ENCODE data around the gene SP140L. TPM values are rescaled to one million over a fixed set of nuclear protein-coding genes. Genes with fewer than 3 reads are reported as not detected.

The SP140L gene
- total RNA-seq, 2 donors from 2014 or later = 3.6 to 15.2 TPM

DNA sequence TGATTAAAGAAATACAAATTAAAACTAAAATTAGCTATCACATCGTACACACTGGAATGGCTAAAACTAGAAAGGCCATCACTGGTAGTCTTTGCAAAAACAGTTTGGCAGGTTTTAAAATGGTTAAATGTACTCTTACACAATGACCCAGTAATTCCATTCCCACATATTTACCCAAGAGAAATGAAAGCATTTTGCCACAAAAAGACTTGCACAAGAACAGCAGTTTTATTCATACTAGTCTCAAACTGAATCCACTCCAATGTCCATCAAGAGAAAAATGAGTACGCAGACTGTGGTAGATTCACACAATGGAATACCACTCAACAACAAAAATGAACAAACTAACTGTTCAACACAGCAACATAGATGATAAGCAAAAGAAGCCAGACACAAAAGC lies 29.1 kb downstream of the SP140L start:
- Histone ChIP-seq H3K4me3 (no peak overlapping the region), H3K36me3 (no peaks in the 10 kb centered on the region), H3K9me3 (no peaks in the 10 kb centered on the region), H3K27me3 (replicated peaks; ENCODE audit: insufficient read depth) (no peaks in the 10 kb centered on the region), H3K27ac (no peak overlapping the region), H3K4me1 (replicated peaks) (no peaks in the 10 kb centered on the region)
- whole genome bisulfite sequencing = 61% methylated on average over 2 of the region's 2 CpGs
- no peak for DNase-seq (ENCODE audit: low spot score)
- intact Hi-C loops (cut with DNase I) = no loop called here
- no peak for TF ChIP-seq POLR2AphosphoS5 (IDR thresholded peaks at IDR 0.05)
- TF ChIP-seq, protein P1, sequence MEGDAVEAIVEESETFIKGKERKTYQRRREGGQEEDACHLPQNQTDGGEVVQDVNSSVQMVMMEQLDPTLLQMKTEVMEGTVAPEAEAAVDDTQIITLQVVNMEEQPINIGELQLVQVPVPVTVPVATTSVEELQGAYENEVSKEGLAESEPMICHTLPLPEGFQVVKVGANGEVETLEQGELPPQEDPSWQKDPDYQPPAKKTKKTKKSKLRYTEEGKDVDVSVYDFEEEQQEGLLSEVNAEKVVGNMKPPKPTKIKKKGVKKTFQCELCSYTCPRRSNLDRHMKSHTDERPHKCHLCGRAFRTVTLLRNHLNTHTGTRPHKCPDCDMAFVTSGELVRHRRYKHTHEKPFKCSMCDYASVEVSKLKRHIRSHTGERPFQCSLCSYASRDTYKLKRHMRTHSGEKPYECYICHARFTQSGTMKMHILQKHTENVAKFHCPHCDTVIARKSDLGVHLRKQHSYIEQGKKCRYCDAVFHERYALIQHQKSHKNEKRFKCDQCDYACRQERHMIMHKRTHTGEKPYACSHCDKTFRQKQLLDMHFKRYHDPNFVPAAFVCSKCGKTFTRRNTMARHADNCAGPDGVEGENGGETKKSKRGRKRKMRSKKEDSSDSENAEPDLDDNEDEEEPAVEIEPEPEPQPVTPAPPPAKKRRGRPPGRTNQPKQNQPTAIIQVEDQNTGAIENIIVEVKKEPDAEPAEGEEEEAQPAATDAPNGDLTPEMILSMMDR (IDR thresholded peaks at IDR 0.05) = no peak
- TF ChIP-seq POLR2A (IDR thresholded peaks at IDR 0.05) = no peak

DNA sequence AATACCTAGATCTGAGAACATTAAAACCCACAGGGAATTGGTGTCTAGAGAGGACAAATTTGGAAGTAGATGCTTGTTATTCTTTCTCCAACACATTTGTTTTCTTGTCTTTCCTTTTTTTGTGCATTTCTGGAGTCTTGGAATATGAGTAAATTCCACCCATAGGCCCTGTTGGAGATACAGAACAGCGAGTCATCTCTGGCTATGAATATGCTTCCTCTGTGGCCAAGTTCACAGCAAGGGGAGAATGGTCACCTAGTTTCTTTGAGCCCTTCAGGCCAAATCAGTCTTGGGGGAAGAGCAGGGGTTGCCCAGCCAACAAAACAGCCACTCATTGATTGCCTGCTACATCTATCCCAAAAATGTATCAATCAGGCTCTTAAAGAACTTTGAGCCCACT lies 31.3 kb downstream of the SP140L start:
- Histone ChIP-seq H3K9me3 (no peaks in the 10 kb centered on the region), H3K27ac (no peak overlapping the region), H3K27me3 (replicated peaks; ENCODE audit: insufficient read depth) (no peaks in the 10 kb centered on the region), H3K4me1 (replicated peaks) (no peaks in the 10 kb centered on the region), H3K4me3 (no peak overlapping the region), H3K36me3 (no peaks in the 10 kb centered on the region)
- TF ChIP-seq POLR2AphosphoS5 (IDR thresholded peaks at IDR 0.05) (no peak), POLR2A (IDR thresholded peaks at IDR 0.05) (no peak)
- TF ChIP-seq, protein P1 (IDR thresholded peaks at IDR 0.05) = no peak
- DNase-seq (ENCODE audit: low spot score) = no peak
- 93% methylated on average over 1 of the region's 1 CpG for WGBS
- intact Hi-C loops (cut with DNase I) = no loop called here

DNA sequence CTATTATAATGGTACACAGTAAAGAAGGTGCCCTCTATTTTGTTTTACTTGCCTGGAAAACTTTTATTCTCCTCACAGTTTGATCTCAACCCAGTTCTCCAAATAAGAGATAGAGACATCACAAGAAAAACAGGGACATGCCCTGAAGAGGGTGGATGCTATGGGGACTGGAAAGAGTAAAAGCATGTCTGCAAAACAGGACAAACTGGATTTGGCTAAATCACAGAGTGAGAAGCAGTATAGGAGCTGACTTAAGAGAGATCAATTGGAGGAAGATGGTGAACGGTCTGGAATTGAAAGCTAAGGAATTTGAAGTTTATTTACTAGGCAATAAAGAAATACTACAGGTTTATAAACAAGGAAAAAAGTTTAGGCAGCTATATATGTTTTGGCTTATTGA lies 33.0 kb downstream of the SP140L start:
- intact Hi-C loops (cut with DNase I) = no loop called here
- 43% methylated on average over 1 of the region's 1 CpG for WGBS
- no peaks in the 10 kb centered on the region for H3K9me3 ChIP-seq
- no peaks in the 10 kb centered on the region for H3K4me1 ChIP-seq (replicated peaks)
- H3K27me3 ChIP-seq (replicated peaks; ENCODE audit: insufficient read depth) = no peaks in the 10 kb centered on the region
- no peak overlapping the region for H3K27ac ChIP-seq
- DNase-seq (ENCODE audit: low spot score) = no peak
- no peak overlapping the region for H3K4me3 ChIP-seq
- no peak for TF ChIP-seq POLR2A (IDR thresholded peaks at IDR 0.05)
- H3K36me3 ChIP-seq = no peaks in the 10 kb centered on the region

DNA sequence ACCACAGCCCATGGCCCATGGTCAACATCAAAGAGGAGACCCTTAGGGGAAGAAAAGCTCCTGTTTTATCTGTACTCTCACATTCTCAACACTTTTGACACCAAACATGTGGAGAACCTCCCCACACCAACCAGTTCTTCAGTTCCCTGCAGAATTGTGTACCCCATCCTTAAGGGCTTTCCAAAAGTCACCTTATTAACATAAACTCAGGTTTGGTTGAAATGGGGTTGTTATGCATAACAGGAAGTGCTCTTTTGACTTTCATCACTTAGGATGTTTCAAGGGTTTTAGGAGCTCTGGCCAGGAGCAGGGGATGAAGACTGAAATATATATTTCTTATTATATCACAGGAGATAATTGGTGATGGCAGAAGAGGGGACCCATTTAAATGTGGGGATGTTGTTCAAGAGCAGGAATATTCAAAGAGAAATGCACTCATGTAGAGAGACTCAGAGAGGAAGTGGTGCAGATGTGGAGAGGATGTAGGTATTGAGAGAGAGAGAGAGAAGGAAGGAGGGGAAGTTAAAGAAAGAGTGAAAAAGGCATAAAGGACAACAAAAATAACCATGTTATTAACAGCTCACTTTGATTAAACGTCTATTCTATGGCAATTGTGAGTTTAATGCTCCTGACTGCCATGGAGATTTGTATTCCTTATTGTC lies 35.2 kb downstream of the SP140L start:
- DNase-seq (ENCODE audit: low spot score) = no peak
- no peak for TF ChIP-seq POLR2AphosphoS5 (IDR thresholded peaks at IDR 0.05)
- TF ChIP-seq, protein P1 (IDR thresholded peaks at IDR 0.05) = no peak
- no peak for TF ChIP-seq POLR2A (IDR thresholded peaks at IDR 0.05)
- no peak overlapping the region for H3K4me3 ChIP-seq
- H3K27ac ChIP-seq = no peak overlapping the region
- H3K9me3 ChIP-seq = no peaks in the 10 kb centered on the region
- 48% methylated on average over 1 of the region's 1 CpG for WGBS
- intact Hi-C loops (cut with DNase I) = no loop called here
- H3K4me1 ChIP-seq (replicated peaks) = no peaks in the 10 kb centered on the region
- no peaks in the 10 kb centered on the region for H3K27me3 ChIP-seq (replicated peaks; ENCODE audit: insufficient read depth)
- H3K36me3 ChIP-seq = no peaks in the 10 kb centered on the region

DNA sequence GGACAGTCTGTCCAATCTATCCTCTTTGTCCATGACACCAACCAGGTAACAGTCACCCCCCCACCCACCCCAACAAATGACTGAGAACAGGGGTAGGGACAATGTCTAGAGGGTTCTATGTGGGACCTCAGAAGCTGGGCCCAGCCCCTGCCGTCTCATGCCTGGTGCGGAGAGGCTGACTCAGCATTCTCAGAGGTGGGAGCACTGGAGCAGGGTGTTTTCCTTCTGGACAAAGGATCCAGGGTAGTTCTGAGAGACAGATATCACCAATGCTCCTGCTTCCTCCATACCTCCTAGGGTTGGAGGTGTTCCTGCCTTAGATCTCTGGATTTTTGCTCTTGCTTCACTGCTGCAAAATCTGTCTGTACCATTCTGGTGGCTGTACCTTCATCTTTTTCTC lies 55.1 kb downstream of the SP140L start:
- intact Hi-C loops (cut with DNase I) = no loop called here
- no peak overlapping the region for H3K4me3 ChIP-seq
- no peak overlapping the region for H3K27ac ChIP-seq
- no peaks in the 10 kb centered on the region for H3K9me3 ChIP-seq
- WGBS = 100% methylated on average over 2 of the region's 2 CpGs
- no peaks in the 10 kb centered on the region for H3K4me1 ChIP-seq (replicated peaks)
- no peaks in the 10 kb centered on the region for H3K27me3 ChIP-seq (replicated peaks; ENCODE audit: insufficient read depth)
- H3K36me3 ChIP-seq = peaks cover 0 to 3% of the 10 kb centered on the region in 2 donors
- no peak for TF ChIP-seq POLR2A (IDR thresholded peaks at IDR 0.05)
- no peak for TF ChIP-seq POLR2AphosphoS5 (IDR thresholded peaks at IDR 0.05)
- TF ChIP-seq, protein P1 (IDR thresholded peaks at IDR 0.05) = no peak
- no peak for DNase-seq (ENCODE audit: low spot score)

Data from prostate gland (tissue), 2 donors.